AG10803 (cell line): ENCODE measurements around the gene MYO1D.

ENCODE experiments used
- DNase-seq: peaks from one replicate; pipeline ENCODE4 v3.0.0; 2010; ENCODE audit warnings: low read depth
- H3K4me3 ChIP-seq: 2 replicates; pipeline ENCODE4 v1.5.1; 2011; ENCODE audit warnings: mild to moderate bottlenecking, low read length, control low read depth
- CTCF ChIP-seq: conservative IDR thresholded peaks from 2 replicates; pipeline ENCODE4 v1.5.1; 2011; ENCODE audit warnings: mild to moderate bottlenecking, low read length, control low read depth, inconsistent platforms

Gene MYO1D

GRCh38 chr17:32558326-32558955 lies 318.5 kb downstream of the MYO1D start:
- no peak for TF ChIP-seq CTCF
- H3K4me3 ChIP-seq: no peak overlapping the region
- no peak for DNase-seq

- no peak for TF ChIP-seq CTCF
- DNase-seq: no peak
- no peak overlapping the region for H3K4me3 ChIP-seq
Observed at GRCh38 chr17:32555611-32556310, 321.2 kb downstream of the MYO1D start.

GRCh38 chr17:32553168-32553567 lies 323.8 kb downstream of the MYO1D start:
- no peak for TF ChIP-seq CTCF
- no peak overlapping the region for H3K4me3 ChIP-seq
- DNase-seq: no peak

- DNase-seq: no peak
- no peak overlapping the region for H3K4me3 ChIP-seq
- no peak for TF ChIP-seq CTCF
Observed at GRCh38 chr17:32552280-32552679, 324.6 kb downstream of the MYO1D start.

GRCh38 chr17:32551186-32551955 lies 325.6 kb downstream of the MYO1D start:
- no peak overlapping the region for H3K4me3 ChIP-seq
- no peak for TF ChIP-seq CTCF
- DNase-seq: peak; percentile 46

- no peak for DNase-seq
- H3K4me3 ChIP-seq: no peak overlapping the region
- TF ChIP-seq CTCF: no peak
Observed at GRCh38 chr17:32549559-32549958, 327.4 kb downstream of the MYO1D start.
